Measurements from ENCODE around the gene RIC8B. TPM values are rescaled to one million over a fixed set of nuclear protein-coding genes. Genes with fewer than 3 reads are reported as not detected.

The RIC8B gene
- total RNA-seq, 1 donor from 2014 or later, result 22.5 TPM

DNA sequence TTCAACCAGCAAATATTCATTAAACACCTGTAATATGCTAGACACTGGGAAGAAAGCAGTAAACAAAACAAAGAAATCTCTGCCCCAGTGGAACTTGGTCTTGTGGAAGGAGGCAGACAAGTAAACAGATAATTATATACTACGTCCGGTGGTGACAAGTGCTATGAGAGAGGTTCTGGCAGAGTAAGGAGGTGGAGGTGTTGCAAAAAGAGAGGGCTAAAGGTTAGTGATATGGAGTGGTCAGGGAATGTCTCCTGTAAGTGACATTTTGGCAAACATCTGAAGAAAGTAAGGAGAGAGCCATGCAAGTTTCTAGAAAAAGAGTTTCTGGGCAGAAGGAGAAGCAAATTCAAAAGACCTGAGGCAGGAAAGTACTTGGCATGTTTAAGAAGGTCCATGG lies 73.4 kb downstream of the RIC8B start:
- H3K36me3 Mint-ChIP-seq, result peaks cover 14% of the 10 kb centered on the region
- no peak overlapping the region for H3K4me3 Mint-ChIP-seq
- no peak overlapping the region for H3K27ac Mint-ChIP-seq
- H3K9me3 Mint-ChIP-seq, result peaks cover 5% of the 10 kb centered on the region
- no peak for DNase-seq (ENCODE audit: low spot score in 2 of 2, unreplicated experiment in 2 of 2)
- TF ChIP-seq, protein P1, sequence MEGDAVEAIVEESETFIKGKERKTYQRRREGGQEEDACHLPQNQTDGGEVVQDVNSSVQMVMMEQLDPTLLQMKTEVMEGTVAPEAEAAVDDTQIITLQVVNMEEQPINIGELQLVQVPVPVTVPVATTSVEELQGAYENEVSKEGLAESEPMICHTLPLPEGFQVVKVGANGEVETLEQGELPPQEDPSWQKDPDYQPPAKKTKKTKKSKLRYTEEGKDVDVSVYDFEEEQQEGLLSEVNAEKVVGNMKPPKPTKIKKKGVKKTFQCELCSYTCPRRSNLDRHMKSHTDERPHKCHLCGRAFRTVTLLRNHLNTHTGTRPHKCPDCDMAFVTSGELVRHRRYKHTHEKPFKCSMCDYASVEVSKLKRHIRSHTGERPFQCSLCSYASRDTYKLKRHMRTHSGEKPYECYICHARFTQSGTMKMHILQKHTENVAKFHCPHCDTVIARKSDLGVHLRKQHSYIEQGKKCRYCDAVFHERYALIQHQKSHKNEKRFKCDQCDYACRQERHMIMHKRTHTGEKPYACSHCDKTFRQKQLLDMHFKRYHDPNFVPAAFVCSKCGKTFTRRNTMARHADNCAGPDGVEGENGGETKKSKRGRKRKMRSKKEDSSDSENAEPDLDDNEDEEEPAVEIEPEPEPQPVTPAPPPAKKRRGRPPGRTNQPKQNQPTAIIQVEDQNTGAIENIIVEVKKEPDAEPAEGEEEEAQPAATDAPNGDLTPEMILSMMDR (IDR thresholded peaks at IDR 0.05; ENCODE audit: unreplicated experiment), result no peak
- no peaks in the 10 kb centered on the region for H3K4me1 Mint-ChIP-seq
- no peaks in the 10 kb centered on the region for H3K27me3 Mint-ChIP-seq (ENCODE audit: low read depth)

GRCh38 chr12:106851306-106851705 lies 76.8 kb downstream of the RIC8B start:
- Mint-ChIP-seq H3K9me3 (peaks cover 5% of the 10 kb centered on the region), H3K36me3 (peaks cover 14% of the 10 kb centered on the region), H3K27me3 (ENCODE audit: low read depth) (no peaks in the 10 kb centered on the region), H3K27ac (no peak overlapping the region), H3K4me1 (no peaks in the 10 kb centered on the region), H3K4me3 (no peak overlapping the region)
- TF ChIP-seq, protein P1 (IDR thresholded peaks at IDR 0.05; ENCODE audit: unreplicated experiment), result no peak
- no peak for DNase-seq (ENCODE audit: low spot score in 2 of 2, unreplicated experiment in 2 of 2)

DNA sequence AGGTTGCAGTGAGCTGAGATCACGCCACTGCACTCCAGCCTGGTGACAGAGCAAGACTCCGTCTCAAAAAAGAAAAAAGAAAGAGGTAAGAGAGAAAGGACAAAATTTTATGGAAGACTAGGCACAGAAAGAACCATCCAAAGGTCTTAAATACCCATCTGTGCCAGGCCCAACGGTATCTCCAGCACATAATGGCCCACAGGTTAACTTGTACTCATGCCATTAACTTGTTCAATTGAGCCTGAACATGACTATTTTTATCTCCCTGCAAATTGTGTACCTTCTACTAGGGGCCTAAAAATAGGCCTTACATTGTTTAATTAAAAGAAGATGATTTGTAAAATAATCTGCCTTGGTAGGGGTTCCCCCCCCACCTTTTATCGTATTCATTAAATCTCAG lies 80.2 kb downstream of the RIC8B start:
- TF ChIP-seq, protein P1 (IDR thresholded peaks at IDR 0.05; ENCODE audit: unreplicated experiment), result no peak
- no peak overlapping the region for H3K27ac Mint-ChIP-seq
- no peaks in the 10 kb centered on the region for H3K4me1 Mint-ChIP-seq
- peaks cover 12% of the 10 kb centered on the region for H3K36me3 Mint-ChIP-seq
- H3K9me3 Mint-ChIP-seq, result peaks cover 5% of the 10 kb centered on the region
- no peak for DNase-seq (ENCODE audit: low spot score in 2 of 2, unreplicated experiment in 2 of 2)
- no peaks in the 10 kb centered on the region for H3K27me3 Mint-ChIP-seq (ENCODE audit: low read depth)
- H3K4me3 Mint-ChIP-seq, result no peak overlapping the region

GRCh38 chr12:106855221-106855758 lies 80.8 kb downstream of the RIC8B start:
- peaks cover 10% of the 10 kb centered on the region for H3K36me3 Mint-ChIP-seq
- H3K4me3 Mint-ChIP-seq, result no peak overlapping the region
- H3K27ac Mint-ChIP-seq, result no peak overlapping the region
- peaks cover 1% of the 10 kb centered on the region for H3K9me3 Mint-ChIP-seq
- no peak for DNase-seq (ENCODE audit: low spot score in 2 of 2, unreplicated experiment in 2 of 2)
- no peaks in the 10 kb centered on the region for H3K27me3 Mint-ChIP-seq (ENCODE audit: low read depth)
- H3K4me1 Mint-ChIP-seq, result no peaks in the 10 kb centered on the region
- TF ChIP-seq, protein P1 (IDR thresholded peaks at IDR 0.05; ENCODE audit: unreplicated experiment), result no peak

DNA sequence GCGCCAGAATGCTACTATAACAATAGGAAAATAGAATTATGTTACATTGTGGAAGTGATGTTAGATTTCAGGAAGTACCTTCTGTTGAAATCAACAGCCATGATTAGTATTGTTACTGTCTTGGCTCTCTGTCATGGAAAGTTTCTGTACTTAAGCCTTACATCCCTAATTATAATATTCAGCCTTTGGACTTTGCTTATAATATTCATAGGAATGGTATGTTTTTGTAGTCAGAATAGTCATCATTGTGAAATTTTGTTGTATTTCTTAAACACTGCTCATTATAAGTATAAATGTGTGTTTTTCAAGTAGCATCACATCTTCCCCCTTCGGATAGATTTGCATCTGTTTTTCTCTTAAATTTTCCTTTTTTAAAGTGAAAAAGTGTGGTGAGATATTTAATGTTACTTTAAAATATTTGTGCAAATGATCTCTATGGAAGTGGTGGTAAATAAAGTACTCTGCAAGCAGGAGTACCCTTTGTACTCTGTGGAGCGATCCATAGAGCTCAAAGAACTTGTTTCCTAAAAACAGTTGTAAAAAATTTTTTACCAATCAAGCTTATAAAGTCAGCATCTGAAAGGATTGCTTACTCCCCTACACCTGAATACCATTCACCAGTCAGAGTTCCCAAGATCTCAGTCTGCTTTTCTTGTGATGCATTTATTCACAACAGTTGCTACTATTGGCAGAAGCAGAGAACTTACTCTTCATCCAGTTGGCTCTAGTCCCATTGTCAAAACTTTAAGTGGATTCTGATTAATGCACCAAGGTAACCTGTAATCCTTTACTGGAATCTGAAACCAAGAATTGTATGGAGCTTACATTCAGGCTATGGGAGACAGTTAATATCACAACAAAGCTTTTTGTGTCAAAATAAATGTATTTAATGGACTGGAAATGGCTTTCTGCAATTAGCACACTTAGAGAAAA lies 87.8 kb downstream of the RIC8B start:
- Mint-ChIP-seq H3K27ac (no peak overlapping the region), H3K9me3 (no peaks in the 10 kb centered on the region), H3K27me3 (ENCODE audit: low read depth) (no peaks in the 10 kb centered on the region), H3K36me3 (peaks cover 14% of the 10 kb centered on the region), H3K4me3 (no peak overlapping the region), H3K4me1 (no peaks in the 10 kb centered on the region)
- DNase-seq (ENCODE audit: low spot score in 2 of 2, unreplicated experiment in 2 of 2), result no peak
- TF ChIP-seq, protein P1 (IDR thresholded peaks at IDR 0.05; ENCODE audit: unreplicated experiment), result no peak
